ENCODE measurements around the gene ERC2.
A peak's percentile ranks its signal among the peaks of the same experiment; 100 is the strongest.

Gene ERC2

DNA sequence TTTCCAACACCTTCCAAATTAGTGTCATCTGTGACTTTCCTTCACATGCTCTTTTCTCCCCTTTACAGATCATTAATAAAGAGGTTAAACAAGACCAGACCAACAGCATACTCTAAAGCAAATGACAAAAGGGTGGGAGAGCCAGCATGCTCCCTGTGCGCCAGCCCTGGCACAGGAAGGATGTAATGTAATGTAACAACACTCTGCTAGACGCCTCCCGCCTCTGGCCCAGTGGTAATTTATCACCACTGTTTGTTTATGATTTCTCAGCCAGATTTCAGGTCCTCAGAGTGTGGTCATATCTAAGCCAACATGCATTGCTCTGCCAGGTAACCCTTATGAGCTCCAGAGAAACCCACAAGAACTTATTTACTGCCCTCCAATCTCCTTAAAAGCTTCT is 791.6 kb downstream of the ERC2 start:
- TF ChIP-seq, protein P1, sequence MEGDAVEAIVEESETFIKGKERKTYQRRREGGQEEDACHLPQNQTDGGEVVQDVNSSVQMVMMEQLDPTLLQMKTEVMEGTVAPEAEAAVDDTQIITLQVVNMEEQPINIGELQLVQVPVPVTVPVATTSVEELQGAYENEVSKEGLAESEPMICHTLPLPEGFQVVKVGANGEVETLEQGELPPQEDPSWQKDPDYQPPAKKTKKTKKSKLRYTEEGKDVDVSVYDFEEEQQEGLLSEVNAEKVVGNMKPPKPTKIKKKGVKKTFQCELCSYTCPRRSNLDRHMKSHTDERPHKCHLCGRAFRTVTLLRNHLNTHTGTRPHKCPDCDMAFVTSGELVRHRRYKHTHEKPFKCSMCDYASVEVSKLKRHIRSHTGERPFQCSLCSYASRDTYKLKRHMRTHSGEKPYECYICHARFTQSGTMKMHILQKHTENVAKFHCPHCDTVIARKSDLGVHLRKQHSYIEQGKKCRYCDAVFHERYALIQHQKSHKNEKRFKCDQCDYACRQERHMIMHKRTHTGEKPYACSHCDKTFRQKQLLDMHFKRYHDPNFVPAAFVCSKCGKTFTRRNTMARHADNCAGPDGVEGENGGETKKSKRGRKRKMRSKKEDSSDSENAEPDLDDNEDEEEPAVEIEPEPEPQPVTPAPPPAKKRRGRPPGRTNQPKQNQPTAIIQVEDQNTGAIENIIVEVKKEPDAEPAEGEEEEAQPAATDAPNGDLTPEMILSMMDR (conservative IDR thresholded peaks at IDR 0.05; ENCODE audit: control insufficient read depth, insufficient read depth, low read depth, low read length): no peak
- no peak overlapping the region for H3K4me3 ChIP-seq (ENCODE audit: control insufficient read depth, low read depth, low read length)

DNA sequence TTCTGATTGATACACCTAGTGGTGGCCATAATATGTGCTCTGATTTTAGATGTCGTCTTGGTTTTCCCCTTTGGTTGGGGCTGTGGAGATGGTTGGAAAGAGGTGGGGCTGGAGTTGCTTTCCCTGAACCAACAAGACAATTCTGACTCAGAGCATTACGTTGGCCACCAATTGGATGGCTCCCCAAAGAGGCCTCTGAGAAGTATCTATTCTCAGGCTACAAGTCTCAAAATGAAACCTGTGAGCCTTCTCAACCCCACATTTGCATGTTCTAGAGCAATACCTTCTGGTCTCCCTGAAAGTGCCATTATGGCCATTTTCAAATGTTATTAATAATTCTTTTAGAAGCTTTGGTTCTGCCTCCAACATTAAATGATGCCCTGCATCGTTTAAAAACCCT is 792.8 kb downstream of the ERC2 start:
- H3K4me3 ChIP-seq (ENCODE audit: control insufficient read depth, low read depth, low read length): no peak overlapping the region
- TF ChIP-seq, protein P1 (conservative IDR thresholded peaks at IDR 0.05; ENCODE audit: control insufficient read depth, insufficient read depth, low read depth, low read length): no peak
- DNase-seq (ENCODE audit: low read depth): no peak

More for the DNA sequence above, 791.6 kb downstream of the ERC2 start:
- DNase-seq (ENCODE audit: low read depth): no peak

DNA sequence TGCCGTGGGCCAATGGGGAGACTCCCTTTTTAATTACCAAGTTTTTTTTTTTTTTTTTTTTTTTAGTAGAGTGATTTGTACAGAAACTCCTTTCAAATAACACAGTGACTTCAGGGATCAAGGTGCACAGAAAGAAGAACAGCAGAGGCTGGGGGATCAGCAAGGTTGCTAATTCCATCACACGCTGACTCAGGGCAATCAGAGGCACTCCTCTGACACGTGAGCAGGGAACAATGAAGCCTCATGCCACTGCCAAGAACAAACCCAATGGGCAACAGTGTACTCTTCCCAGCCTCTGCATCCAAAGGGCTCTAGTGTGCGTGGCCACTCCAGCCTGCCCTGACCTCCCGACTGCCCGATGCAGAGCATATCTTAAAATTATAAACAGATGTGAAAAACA is 794.5 kb downstream of the ERC2 start:
- DNase-seq (ENCODE audit: low read depth): no peak
- TF ChIP-seq, protein P1 (conservative IDR thresholded peaks at IDR 0.05; ENCODE audit: control insufficient read depth, insufficient read depth, low read depth, low read length): no peak
- no peak overlapping the region for H3K4me3 ChIP-seq (ENCODE audit: control insufficient read depth, low read depth, low read length)

DNA sequence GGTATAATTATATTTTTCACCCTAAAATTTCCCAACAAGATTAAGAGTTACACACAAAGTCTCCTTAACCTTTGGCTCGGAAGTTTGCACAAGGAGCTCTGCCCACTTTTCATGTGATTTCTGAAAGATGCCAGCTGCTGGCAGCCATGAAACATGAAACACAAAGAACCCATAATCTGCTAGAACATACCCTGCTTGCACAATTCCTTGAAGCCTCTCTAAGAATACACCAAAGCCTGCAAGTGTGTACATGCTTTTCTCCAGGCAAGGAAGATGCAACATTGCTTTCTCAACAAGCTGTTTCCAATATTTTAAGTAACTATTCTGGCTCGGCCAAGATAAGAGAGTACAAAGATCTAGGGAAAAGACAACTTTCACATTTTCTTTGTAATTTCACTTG is 799.1 kb downstream of the ERC2 start:
- DNase-seq (ENCODE audit: low read depth): no peak
- TF ChIP-seq, protein P1 (conservative IDR thresholded peaks at IDR 0.05; ENCODE audit: control insufficient read depth, insufficient read depth, low read depth, low read length): no peak
- H3K4me3 ChIP-seq (ENCODE audit: control insufficient read depth, low read depth, low read length): no peak overlapping the region

DNA sequence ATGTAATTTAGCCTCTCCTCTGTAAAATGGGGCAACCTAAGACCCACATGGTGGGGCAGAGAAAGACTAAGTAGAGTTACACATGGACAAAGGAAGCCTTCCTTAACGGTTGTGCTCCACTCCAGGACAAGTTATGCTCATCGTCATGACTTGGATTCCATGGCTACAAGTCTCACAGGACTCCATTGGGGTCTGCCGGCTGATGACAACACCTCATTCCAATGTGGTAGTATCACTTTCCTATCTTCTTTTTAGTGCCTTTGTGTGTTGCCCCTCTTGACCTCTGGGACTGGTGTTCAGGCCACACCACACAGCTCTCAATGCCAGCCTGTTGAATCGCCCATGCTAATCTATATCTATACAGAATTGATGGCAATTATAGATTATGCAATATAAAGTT is 799.9 kb downstream of the ERC2 start:
- DNase-seq (ENCODE audit: low read depth): no peak
- H3K4me3 ChIP-seq (ENCODE audit: control insufficient read depth, low read depth, low read length): no peak overlapping the region
- TF ChIP-seq, protein P1 (conservative IDR thresholded peaks at IDR 0.05; ENCODE audit: control insufficient read depth, insufficient read depth, low read depth, low read length): no peak

DNA sequence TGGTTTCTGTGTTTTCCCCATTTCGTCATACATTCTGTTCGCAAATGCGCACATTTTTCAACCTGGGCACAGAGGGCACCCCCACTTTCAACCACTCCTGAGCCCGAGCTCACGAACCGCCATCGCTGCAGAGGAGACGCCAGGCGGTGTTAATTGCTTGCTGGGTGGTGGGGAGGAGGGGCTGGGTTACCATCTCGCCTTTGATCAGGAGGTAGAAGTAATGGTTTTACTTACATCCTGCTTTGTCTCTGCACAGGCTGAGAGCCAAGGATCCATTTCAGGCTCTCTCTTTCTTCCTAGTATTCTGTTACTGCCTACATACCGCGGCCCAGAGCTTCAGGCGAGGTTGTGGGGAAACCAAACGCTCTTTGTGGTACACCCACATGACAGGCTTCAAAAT is 803.9 kb downstream of the ERC2 start:
- H3K4me3 ChIP-seq (ENCODE audit: control insufficient read depth, low read depth, low read length): no peak overlapping the region
- TF ChIP-seq, protein P1 (conservative IDR thresholded peaks at IDR 0.05; ENCODE audit: control insufficient read depth, insufficient read depth, low read depth, low read length): no peak
- DNase-seq (ENCODE audit: low read depth): no peak

DNA sequence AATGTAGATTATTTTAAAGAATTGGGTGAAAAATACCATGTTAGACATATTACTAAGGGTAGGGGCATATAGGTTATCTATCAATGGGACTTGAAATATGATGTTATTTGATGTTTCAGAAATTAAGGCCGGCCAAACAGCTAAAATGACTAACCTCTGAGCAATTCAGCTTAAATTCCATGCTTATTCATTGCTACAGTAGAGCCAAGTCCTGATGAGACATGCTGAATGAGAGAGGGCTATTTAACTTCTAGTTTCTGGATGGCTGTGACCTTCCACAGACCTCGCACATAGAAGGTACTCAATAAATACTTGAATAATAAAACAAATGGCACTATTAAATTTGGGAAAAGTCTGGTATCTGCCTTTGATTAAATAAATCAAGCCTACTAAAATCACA is 805.6 kb downstream of the ERC2 start:
- no peak overlapping the region for H3K4me3 ChIP-seq (ENCODE audit: control insufficient read depth, low read depth, low read length)
- peak; percentile 53 for DNase-seq (ENCODE audit: low read depth)
- TF ChIP-seq, protein P1 (conservative IDR thresholded peaks at IDR 0.05; ENCODE audit: control insufficient read depth, insufficient read depth, low read depth, low read length): no peak

Measured in fibroblast of mammary gland (primary cell).